PC-3 (cell line): ENCODE data around the gene ACKR3. TPM values are rescaled to one million over a fixed set of nuclear protein-coding genes. Genes with fewer than 3 reads are reported as not detected.

ENCODE experiments used
- ATAC-seq: fragments of 200-7000 bp; cut with Tn5 transposase; 2 replicates; pipeline ENCODE4 v1.9.1; 2020; ENCODE audit warnings: mild to moderate bottlenecking, moderate library complexity
- BruUV-seq: library from RNA; stranded (reverse); fragments of 400-500 nt; replicated peaks from 2 replicates; lab custom pipeline; 2021; lab: Mats Ljungman, UMichigan
- CTCF ChIA-PET: fragments of 300-600 bp; sonication (Branson Sonifier 250); formaldehyde crosslinking; loops from one replicate; lab custom pipeline; 2022; ENCODE audit warnings: antibody characterized with exemption; lab: Charles Lee
- POLR2A ChIA-PET: fragments of 300-600 bp; sonication (Branson Sonifier 250); formaldehyde crosslinking; loops from one replicate; lab custom pipeline; 2022; ENCODE audit warnings: antibody characterized with exemption; ENCODE audit not compliant: unreplicated experiment; lab: Charles Lee
- DNase-seq: peaks from one replicate; pipeline ENCODE4 v3.0.0-alpha.2; 2015
- H2AFZ ChIP-seq: fragments of 300-600 bp; sonication (generic); 2 replicates; pipeline ENCODE4 v1.6.0; 2016; ENCODE audit warnings: antibody characterized with exemption, low read length
- H3F3A ChIP-seq: fragments of 300-600 bp; sonication (generic); one replicate; pipeline ENCODE4 v1.6.0; 2017; ENCODE audit warnings: antibody characterized with exemption, low read length, control low read depth, mild to moderate bottlenecking; ENCODE audit not compliant: unreplicated experiment
- H3K27ac ChIP-seq: fragments of 300-600 bp; sonication (generic); 2 replicates; pipeline ENCODE4 v1.5.1; 2016; ENCODE audit warnings: mild to moderate bottlenecking, low read length
- H3K27me3 ChIP-seq: fragments of 300-600 bp; sonication (generic); 2 replicates; pipeline ENCODE4 v1.6.1; 2016; ENCODE audit warnings: low read length, mixed read lengths
- H3K36me3 ChIP-seq: fragments of 300-600 bp; sonication (generic); 2 replicates; pipeline ENCODE4 v1.6.1; 2016; ENCODE audit warnings: low read depth, mixed run types, low read length, mixed read lengths
- H3K4me1 ChIP-seq: fragments of 300-600 bp; sonication (generic); 2 replicates; pipeline ENCODE4 v1.5.1; 2016; ENCODE audit warnings: low read length; ENCODE audit not compliant: insufficient read depth
- H3K4me2 ChIP-seq: fragments of 300-600 bp; sonication (generic); 2 replicates; pipeline ENCODE4 v1.6.0; 2016; ENCODE audit warnings: low read length
- H3K4me3 ChIP-seq: fragments of 300-600 bp; sonication (generic); 2 replicates; pipeline ENCODE4 v1.5.1; 2016; ENCODE audit warnings: mild to moderate bottlenecking, low read length, mixed read lengths
- H3K79me2 ChIP-seq: fragments of 300-600 bp; sonication (generic); 2 replicates; pipeline ENCODE4 v1.6.1; 2017; ENCODE audit warnings: low read length, mixed read lengths
- H3K9ac ChIP-seq: fragments of 300-600 bp; sonication (generic); 2 replicates; pipeline ENCODE4 v1.6.0; 2016; ENCODE audit warnings: mild to moderate bottlenecking, low read length
- H3K9me2 ChIP-seq: fragments of 300-600 bp; sonication (generic); replicated peaks from 2 replicates; pipeline ENCODE4 v1.6.1; 2016; ENCODE audit warnings: mixed run types, low read length, mixed read lengths
- H3K9me3 ChIP-seq: fragments of 300-600 bp; sonication (generic); 2 replicates; pipeline ENCODE4 v1.6.1; 2016; ENCODE audit warnings: low read length, mixed read lengths
- H4K20me1 ChIP-seq: fragments of 300-600 bp; sonication (generic); 2 replicates; pipeline ENCODE4 v1.6.1; 2016; ENCODE audit warnings: low read length, mixed read lengths
- CTCF ChIP-seq: fragments of 300-600 bp; sonication (generic); conservative IDR thresholded peaks from 2 replicates; pipeline ENCODE4 v1.5.1; 2017; ENCODE audit warnings: antibody characterized with exemption, low read depth, mild to moderate bottlenecking, low read length
- EZH2 ChIP-seq: fragments of 300-600 bp; sonication (generic); IDR thresholded peaks from one replicate; pipeline ENCODE4 v1.6.1; 2017; ENCODE audit warnings: antibody characterized with exemption, mild to moderate bottlenecking, low read length; ENCODE audit not compliant: unreplicated experiment
- EZH2phosphoT487 ChIP-seq: fragments of 300-600 bp; sonication (generic); IDR thresholded peaks from 2 replicates; pipeline ENCODE4 v1.6.1; 2018; ENCODE audit warnings: mild to moderate bottlenecking, antibody characterized with exemption, low read length, borderline replicate concordance
- intact Hi-C: fragments of 100-400 bp; cut with micrococcal nuclease; formaldehyde crosslinking; loops from 2 replicates; pipeline ENCODE4 v1.9.0; 2023
- total RNA-seq: library from RNA; depleted of rRNA; stranded (reverse); fragments of >200 nt; gene quantifications from 2 replicates; pipeline ENCODE4 v1.2.3, GENCODE V29; 2014

The ACKR3 gene
- total RNA-seq, 1 experiment from 2014 or later, result 3.1 TPM

- Histone ChIP-seq H3K9ac (no peak overlapping the region), H3F3A (no peaks in the 10 kb centered on the region), H3K27me3 (no peaks in the 10 kb centered on the region; the same call in 1 of the 2 replicates), H3K9me2 (no peaks in the 10 kb centered on the region), H3K4me3 (no peak overlapping the region), H3K27ac (no peak overlapping the region), H3K9me3 (no peaks in the 10 kb centered on the region), H3K36me3 (no peaks in the 10 kb centered on the region), H4K20me1 (no peaks in the 10 kb centered on the region), H3K4me2 (no peak overlapping the region), H3K79me2 (no peaks in the 10 kb centered on the region), H2AFZ (no peak overlapping the region), H3K4me1 (no peaks in the 10 kb centered on the region)
- BruUV-seq, result no TSS peak
- TF ChIP-seq EZH2phosphoT487, result no peak
- no peak for TF ChIP-seq CTCF
- POLR2A ChIA-PET, result no interaction called here
- DNase-seq, result no peak
- ATAC-seq, result no peak
- intact Hi-C loops, result no loop called here
- CTCF ChIA-PET, result no interaction called here
Measured at GRCh38 chr2:236529606-236530005, 40.0 kb upstream of the ACKR3 start.

- no peaks in the 10 kb centered on the region for H3K9me2 ChIP-seq
- no peaks in the 10 kb centered on the region for H4K20me1 ChIP-seq
- no TSS peak for BruUV-seq
- H3K36me3 ChIP-seq, result no peaks in the 10 kb centered on the region
- ATAC-seq (no peak), DNase-seq (no peak)
- TF ChIP-seq EZH2phosphoT487 (no peak), EZH2 (no peak)
- H2AFZ ChIP-seq, result no peak overlapping the region
- no peak overlapping the region for H3K4me2 ChIP-seq
- H3K27ac ChIP-seq, result no peak overlapping the region
- peaks cover 8% of the 10 kb centered on the region; the same call in 1 of the 2 replicates for H3K4me1 ChIP-seq
- no peaks in the 10 kb centered on the region for H3F3A ChIP-seq
- H3K9me3 ChIP-seq, result no peaks in the 10 kb centered on the region
- H3K79me2 ChIP-seq, result no peaks in the 10 kb centered on the region
- no peak overlapping the region for H3K9ac ChIP-seq
- no peak overlapping the region for H3K4me3 ChIP-seq
- POLR2A ChIA-PET, result no interaction called here
- intact Hi-C loops, result no loop called here
- CTCF ChIA-PET, result no interaction called here
- H3K27me3 ChIP-seq, result no peaks in the 10 kb centered on the region
Measured at GRCh38 chr2:236530512-236530911, 39.1 kb upstream of the ACKR3 start.

GRCh38 chr2:236531195-236531594, 38.4 kb upstream of the ACKR3 start:
- Histone ChIP-seq H3K9ac (no peak overlapping the region), H4K20me1 (no peaks in the 10 kb centered on the region), H3K27me3 (no peaks in the 10 kb centered on the region), H3F3A (no peaks in the 10 kb centered on the region), H3K79me2 (no peaks in the 10 kb centered on the region), H3K36me3 (no peaks in the 10 kb centered on the region), H3K9me3 (no peaks in the 10 kb centered on the region), H3K9me2 (no peaks in the 10 kb centered on the region), H3K4me3 (no peak overlapping the region), H3K4me1 (peaks cover 8% of the 10 kb centered on the region; the same call in 1 of the 2 replicates), H3K4me2 (no peak overlapping the region), H2AFZ (no peak overlapping the region), H3K27ac (no peak overlapping the region)
- no peak for DNase-seq
- ChIA-PET POLR2A (no interaction called here), CTCF (no interaction called here)
- intact Hi-C loops, result no loop called here
- ATAC-seq, result no peak
- BruUV-seq, result no TSS peak
- TF ChIP-seq EZH2 (no peak), CTCF (no peak), EZH2phosphoT487 (no peak)
